HG03469 (cell line): Measurements from ENCODE around the gene TINAGL1.

Experiments
- ATAC-seq: cut with Tn5 transposase; IDR thresholded peaks from one replicate; pipeline ENCODE4 v1.9.1; 2021; ENCODE audit warnings: mild to moderate bottlenecking, moderate library complexity, moderate number of reproducible peaks; ENCODE audit not compliant: unreplicated experiment

Gene TINAGL1

GRCh38 chr1:31576201-31576669, at the start of gene TINAGL1:
Gene TINAGL1, plus strand, starts transcription at chr1:31576515. Its CDS starts 634 bp downstream, at chr1:31577149.
- no peak for ATAC-seq

GRCh38 chr1:31529999-31530684, 46.2 kb upstream of the TINAGL1 start:
- no peak for ATAC-seq

- no peak for ATAC-seq
These were observed 44.9 kb upstream of the TINAGL1 start for GRCh38 chr1:31531177-31531999.

- no peak for ATAC-seq
These were observed 44.1 kb upstream of the TINAGL1 start for GRCh38 chr1:31532173-31532572.

- no peak for ATAC-seq
These were observed 40.8 kb upstream of the TINAGL1 start for GRCh38 chr1:31535561-31535960.

- ATAC-seq = no peak
These were observed 37.0 kb upstream of the TINAGL1 start for GRCh38 chr1:31539329-31539728.

- no peak for ATAC-seq
These were observed 35.1 kb upstream of the TINAGL1 start for GRCh38 chr1:31541194-31541593.

- ATAC-seq = no peak
These were observed 30.3 kb upstream of the TINAGL1 start for GRCh38 chr1:31545927-31546540.

- ATAC-seq = no peak
These were observed 27.8 kb upstream of the TINAGL1 start for GRCh38 chr1:31548534-31548906.

GRCh38 chr1:31548907-31549808, 27.2 kb upstream of the TINAGL1 start:
- ATAC-seq = no peak

GRCh38 chr1:31549809-31550620, 26.3 kb upstream of the TINAGL1 start:
- ATAC-seq = no peak

- ATAC-seq = no peak
These were observed 25.1 kb upstream of the TINAGL1 start for GRCh38 chr1:31551208-31551607.

- no peak for ATAC-seq
These were observed 23.8 kb upstream of the TINAGL1 start for GRCh38 chr1:31552489-31552888.

GRCh38 chr1:31556481-31557006, 19.8 kb upstream of the TINAGL1 start:
- no peak for ATAC-seq

- ATAC-seq = no peak
These were observed 16.6 kb upstream of the TINAGL1 start for GRCh38 chr1:31559715-31560114.

- no peak for ATAC-seq
These were observed 15.9 kb upstream of the TINAGL1 start for GRCh38 chr1:31560394-31560793.

GRCh38 chr1:31562707-31563360, 13.5 kb upstream of the TINAGL1 start:
- no peak for ATAC-seq

GRCh38 chr1:31564606-31564989, 11.7 kb upstream of the TINAGL1 start:
- ATAC-seq = no peak

GRCh38 chr1:31567956-31568570, 8.3 kb upstream of the TINAGL1 start:
- ATAC-seq = no peak
